Right lobe of liver (tissue), 6 donors: ENCODE results near the gene SYTL4. TPM values are rescaled to one million over a fixed set of nuclear protein-coding genes. Genes with fewer than 3 reads are reported as not detected.

Source experiments
- ATAC-seq, 4 donors: fragments of 200-7000 bp; cut with Tn5 transposase; one replicate each; pipeline ENCODE4 v1.9.1; 2020; ENCODE audit warnings: mild to moderate bottlenecking in 4 of 4, moderate library complexity in 4 of 4
- DNase-seq, 3 donors: peaks; one replicate each; pipeline ENCODE4 v3.0.0-alpha.2; 2020
- H3K27ac ChIP-seq, 3 donors: fragments of 200-600 bp; one replicate each; pipeline ENCODE4 v1.8.0; 2022
- H3K27me3 ChIP-seq, 2 donors: fragments of 200-600 bp; one replicate each; pipeline ENCODE4 v1.8.0; 2022
- H3K36me3 ChIP-seq, 4 donors: fragments of 200-600 bp; sonication (generic) in 1 of 4; one replicate each; pipeline versions ENCODE4 v1.5.1 to v1.8.0; 2017 to 2022; ENCODE audit warnings: control low read depth in 1 of 4
- H3K4me1 ChIP-seq, 4 donors: fragments of 200-600 bp; sonication (generic) in 1 of 4; one replicate each; pipeline versions ENCODE4 v1.5.1 to v1.8.0; 2017 to 2022; ENCODE audit warnings: control low read depth in 1 of 4
- H3K4me3 ChIP-seq, 3 donors: fragments of 200-600 bp; one replicate each; pipeline ENCODE4 v1.8.0; 2022
- H3K9me3 ChIP-seq, 4 donors: fragments of 200-600 bp; sonication (generic) in 1 of 4; one replicate each; pipeline versions ENCODE4 v1.5.1 to v1.8.0; 2017 to 2022; ENCODE audit warnings: control low read depth in 1 of 4
- CTCF ChIP-seq, 4 donors: fragments of 200-600 bp in 3 of 4; fragments of 450-650 bp in 1 of 4; IDR thresholded peaks; one replicate each; pipeline versions ENCODE4 v1.5.1 to v1.8.0; 2016 to 2022; ENCODE audit warnings: antibody characterized with exemption in 4 of 4, mild to moderate bottlenecking in 2 of 4
- POLR2A ChIP-seq: fragments of 450-650 bp; IDR thresholded peaks from one replicate; pipeline ENCODE4 v1.6.1; 2017; ENCODE audit warnings: antibody characterized with exemption, mild to moderate bottlenecking
- WGBS: methylation state at CpG from one replicate; pipeline ENCODE4 v1.1.6; 2018; ENCODE audit warnings: low coverage, low lambda C conversion rate; ENCODE audit not compliant: insufficient coverage; ENCODE audit errors: missing lambda C conversion rate; 5-methylcytosine and 5-hydroxymethylcytosine counted together
- intact Hi-C, 2 donors: fragments of 100-400 bp; cut with DNase I; formaldehyde crosslinking; loops; one replicate each; pipeline versions ENCODE4 v1.11.2 to v1.14.1; 2022
- total RNA-seq, 6 experiments: library from RNA; depleted of rRNA in 2 of 6; stranded (reverse); fragments of >200 nt in 2 of 6; fragmentation: NEBNext Ultra II Directional in 3 of 6; extraction: Animal tissue kit (Norgen Biotek cat#: 25700) in 3 of 6; gene quantifications; one replicate each; pipeline versions ENCODE4 v1.1.0 to v1.2.4, GENCODE V29; 2016 to 2023
- donor health status: DM: no; HTN: yes; CAD: no.
- donor health status: DM: no; HTN: no; CAD: no.
- donor health status: DM: no; HTN: no; CAD: no.
- donor health status: DM: no; HTN: yes; CAD: no.
- donor health status: DM: no; HTN: yes; CAD: no.

Gene SYTL4
- total RNA-seq, 6 experiments from 2014 or later = 7.0 to 24.0 (median 15.2) TPM

GRCh38 chrX:100748108-100748507 is 16.2 kb upstream of the SYTL4 start:
- Histone ChIP-seq H3K27me3 (no peaks in the 10 kb centered on the region), H3K27ac (no peak overlapping the region), H3K4me3 (no peak overlapping the region), H3K36me3 (no peaks in the 10 kb centered on the region), H3K9me3 (no peaks in the 10 kb centered on the region), H3K4me1 (peaks cover 0 to 13% (median 0%) of the 10 kb centered on the region in 4 donors)
- no peak for DNase-seq
- intact Hi-C loops = no loop called here
- TF ChIP-seq CTCF (IDR thresholded peaks at IDR 0.05) (no peak), POLR2A (no peak)
- peak in 1 of 4 donors; percentile 16 for ATAC-seq
- WGBS = 55% methylated on average over 2 of the region's 2 CpGs

GRCh38 chrX:100747703-100748102 is 15.8 kb upstream of the SYTL4 start:
- no peaks in the 10 kb centered on the region for H3K36me3 ChIP-seq
- no peak for TF ChIP-seq POLR2A
- TF ChIP-seq CTCF (IDR thresholded peaks at IDR 0.05) = no peak
- no peaks in the 10 kb centered on the region for H3K27me3 ChIP-seq
- intact Hi-C loops = no loop called here
- H3K4me1 ChIP-seq = peaks cover 0 to 13% (median 0%) of the 10 kb centered on the region in 4 donors
- WGBS = 65% methylated on average over 2 of the region's 2 CpGs
- no peak overlapping the region for H3K27ac ChIP-seq
- DNase-seq = no peak
- H3K4me3 ChIP-seq = no peak overlapping the region
- no peak for ATAC-seq
- no peaks in the 10 kb centered on the region for H3K9me3 ChIP-seq

- intact Hi-C loops = no loop called here
- DNase-seq (no peak), ATAC-seq (no peak)
- Histone ChIP-seq H3K36me3 (no peaks in the 10 kb centered on the region), H3K4me3 (no peak overlapping the region), H3K4me1 (peaks cover 0 to 13% (median 0%) of the 10 kb centered on the region in 4 donors), H3K9me3 (no peaks in the 10 kb centered on the region), H3K27ac (peak overlapping the region in 2 of 3 donors; percentile 74 to 80), H3K27me3 (no peaks in the 10 kb centered on the region)
- TF ChIP-seq POLR2A = no peak
- TF ChIP-seq CTCF (IDR thresholded peaks at IDR 0.05) = no peak
- WGBS = 35% methylated on average over 3 of the region's 3 CpGs
Measured at GRCh38 chrX:100747090-100747489, 15.2 kb upstream of the SYTL4 start.

- Histone ChIP-seq H3K36me3 (no peaks in the 10 kb centered on the region), H3K9me3 (no peaks in the 10 kb centered on the region), H3K27ac (peak overlapping the region; percentile 17 to 80 (median 74)), H3K4me3 (peak overlapping the region in 1 of 3 donors; percentile 5), H3K4me1 (peaks cover 0 to 13% (median 0%) of the 10 kb centered on the region in 4 donors), H3K27me3 (no peaks in the 10 kb centered on the region)
- DNase-seq (no peak), ATAC-seq (peak; percentile 50 to 85 (median 78))
- 23% methylated on average over 6 of the region's 7 CpGs for WGBS
- TF ChIP-seq POLR2A = no peak
- intact Hi-C loops = no loop called here
Measured at GRCh38 chrX:100745806-100746537, 14.1 kb upstream of the SYTL4 start.

- TF ChIP-seq CTCF (IDR thresholded peaks at IDR 0.05) = no peak
- TF ChIP-seq POLR2A = no peak
- no peaks in the 10 kb centered on the region for H3K27me3 ChIP-seq
- intact Hi-C loops = no loop called here
- H3K9me3 ChIP-seq = no peaks in the 10 kb centered on the region
- ATAC-seq (peak; percentile 88 to 95 (median 89)), DNase-seq (no peak)
- 11% methylated on average over 1 of the region's 1 CpG for WGBS
- peak overlapping the region in 1 of 3 donors; percentile 5 for H3K4me3 ChIP-seq
- no peaks in the 10 kb centered on the region for H3K36me3 ChIP-seq
- peaks cover 0 to 13% (median 0%) of the 10 kb centered on the region in 4 donors for H3K4me1 ChIP-seq
- peak overlapping the region in 2 of 3 donors; percentile 74 to 80 for H3K27ac ChIP-seq
Measured at GRCh38 chrX:100745205-100745604, 13.3 kb upstream of the SYTL4 start.
